MG63 (cell line): ENCODE measurements around the gene CADM1. TPM values are rescaled to one million over a fixed set of nuclear protein-coding genes. Genes with fewer than 3 reads are reported as not detected.

ENCODE experiments used
- DNase-seq: peaks from one replicate; pipeline ENCODE4 v3.0.0-alpha.2; 2020
- H3K27me3 ChIP-seq: fragments of 250-450 bp; sonication (Bioruptor Pico); 2 replicates; pipeline ENCODE4 v1.5.1; 2020; ENCODE audit warnings: mild to moderate bottlenecking, moderate library complexity
- H3K36me3 ChIP-seq: fragments of 250-450 bp; sonication (Bioruptor Pico); 2 replicates; pipeline ENCODE4 v1.5.1; 2020; ENCODE audit warnings: mild to moderate bottlenecking, moderate library complexity
- H3K4me3 ChIP-seq: fragments of 250-450 bp; sonication (Bioruptor Pico); 2 replicates; pipeline ENCODE4 v1.5.1; 2020; ENCODE audit warnings: mild to moderate bottlenecking, moderate library complexity
- H3K9me3 ChIP-seq: fragments of 250-450 bp; sonication (Bioruptor Pico); 2 replicates; pipeline ENCODE4 v1.5.1; 2020; ENCODE audit warnings: mild to moderate bottlenecking, moderate library complexity
- total RNA-seq: library from RNA; depleted of rRNA; stranded (reverse); fragments of >200 nt; shearing (Covaris generic); gene quantifications from 2 replicates; pipeline ENCODE4 v1.2.3, GENCODE V29; 2014; ENCODE audit warnings: low replicate concordance

The CADM1 gene
- total RNA-seq, 1 experiment from 2014 or later = 34.4 TPM

DNA sequence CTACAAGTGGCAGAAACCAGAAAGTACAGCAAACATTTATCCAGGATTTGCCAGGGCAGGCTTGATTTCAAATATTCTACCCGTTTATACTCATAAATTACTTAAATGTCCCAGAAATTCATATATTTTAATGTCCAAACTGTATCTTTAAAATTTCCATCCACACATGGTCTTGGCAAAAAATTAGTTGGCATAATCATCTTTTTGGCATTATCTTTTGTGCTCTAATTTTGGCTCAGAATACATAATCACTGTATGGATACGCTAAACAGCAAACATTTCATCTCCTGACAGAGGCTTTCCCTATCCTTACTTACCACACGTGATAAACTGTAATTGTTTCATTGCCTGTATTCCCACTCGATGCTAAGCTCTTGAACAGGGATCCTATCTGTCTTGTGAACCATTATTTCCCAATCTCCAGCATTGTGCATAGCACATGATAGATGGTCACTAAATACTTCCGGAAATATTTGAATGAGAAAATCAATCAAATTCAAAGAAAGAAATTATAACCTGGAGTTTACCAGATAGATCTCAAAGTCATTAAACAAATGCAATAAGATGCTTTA, 64.2 kb downstream of the CADM1 start:
- no peak overlapping the region for H3K4me3 ChIP-seq
- DNase-seq = no peak
- H3K36me3 ChIP-seq = no peaks in the 10 kb centered on the region
- H3K9me3 ChIP-seq = no peaks in the 10 kb centered on the region
- no peaks in the 10 kb centered on the region for H3K27me3 ChIP-seq

DNA sequence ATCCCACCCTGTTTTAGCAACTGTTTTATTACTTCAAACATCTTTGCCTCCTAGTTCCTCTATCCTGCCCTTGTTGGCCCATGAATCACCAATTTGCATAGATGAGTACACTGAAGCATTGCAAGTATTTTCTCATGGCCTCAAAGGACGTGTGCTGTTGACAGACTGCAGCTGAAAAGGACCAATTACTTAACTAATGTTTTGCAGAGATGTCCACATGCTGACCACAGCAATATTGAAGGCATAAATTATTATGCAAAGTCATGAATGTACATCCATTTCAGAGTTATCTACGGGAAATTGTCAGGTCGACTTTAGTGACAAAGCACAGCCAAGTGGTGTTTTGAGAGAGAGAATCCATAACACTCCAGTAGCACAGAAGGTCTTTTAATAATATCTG, 64.8 kb downstream of the CADM1 start:
- no peak for DNase-seq
- no peak overlapping the region for H3K4me3 ChIP-seq

GRCh38 chr11:115437902-115438575, 66.2 kb downstream of the CADM1 start:
- Histone ChIP-seq H3K36me3 (no peaks in the 10 kb centered on the region), H3K9me3 (no peaks in the 10 kb centered on the region), H3K27me3 (no peaks in the 10 kb centered on the region), H3K4me3 (no peak overlapping the region)
- no peak for DNase-seq

More for the DNA sequence above, 64.8 kb downstream of the CADM1 start:
- H3K9me3 ChIP-seq = no peaks in the 10 kb centered on the region
- no peaks in the 10 kb centered on the region for H3K36me3 ChIP-seq
- H3K27me3 ChIP-seq = no peaks in the 10 kb centered on the region

- H3K27me3 ChIP-seq = no peaks in the 10 kb centered on the region
- H3K36me3 ChIP-seq = no peaks in the 10 kb centered on the region; the same call in 1 of the 2 replicates
- no peak overlapping the region for H3K4me3 ChIP-seq
- no peaks in the 10 kb centered on the region for H3K9me3 ChIP-seq
- no peak for DNase-seq
These were observed 73.9 kb downstream of the CADM1 start for GRCh38 chr11:115430345-115430744.

DNA sequence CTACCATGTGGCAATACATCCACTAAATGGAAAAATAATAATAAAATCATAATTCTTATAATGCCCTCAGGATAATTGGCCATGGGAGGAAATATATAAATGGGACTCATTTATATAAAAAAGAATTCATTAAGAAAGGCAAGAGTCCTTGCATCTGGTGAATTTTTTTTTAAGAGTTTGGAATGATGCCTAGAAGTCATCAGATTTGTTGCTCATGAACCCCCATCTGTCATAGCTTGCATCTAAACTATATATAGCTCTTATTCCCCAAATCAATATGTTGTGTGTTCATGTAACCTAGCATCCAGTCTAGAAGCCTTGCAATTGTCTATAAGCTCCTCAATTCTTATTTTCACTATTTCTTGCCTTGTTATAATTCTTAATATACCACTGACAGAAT, 75.9 kb downstream of the CADM1 start:
- no peaks in the 10 kb centered on the region; the same call in 1 of the 2 replicates for H3K36me3 ChIP-seq
- no peaks in the 10 kb centered on the region for H3K27me3 ChIP-seq
- DNase-seq = no peak

DNA sequence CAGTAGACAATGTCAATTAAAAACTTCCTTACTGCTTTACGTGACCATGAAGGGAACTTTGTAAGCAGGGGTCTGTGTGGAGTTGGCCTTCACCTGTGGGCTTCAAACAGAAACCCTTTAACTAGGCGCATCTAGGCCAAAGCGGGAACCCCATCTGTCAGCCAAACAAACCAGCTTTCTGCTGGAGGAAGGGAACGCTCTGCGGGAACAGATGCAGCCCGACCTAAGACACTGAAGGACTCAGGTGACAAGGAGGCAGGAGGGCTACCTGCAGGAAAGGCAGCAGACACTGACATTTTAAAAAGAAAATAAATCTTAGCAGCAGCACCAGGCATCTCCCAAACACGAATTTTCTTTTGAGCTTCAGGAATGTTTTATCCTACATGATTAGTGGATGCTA, 78.4 kb downstream of the CADM1 start:
- H3K4me3 ChIP-seq = no peak overlapping the region
- H3K36me3 ChIP-seq = no peaks in the 10 kb centered on the region; the same call in 1 of the 2 replicates
- DNase-seq = no peak
- no peaks in the 10 kb centered on the region for H3K27me3 ChIP-seq
- H3K9me3 ChIP-seq = no peaks in the 10 kb centered on the region

More for the DNA sequence above, 75.9 kb downstream of the CADM1 start:
- Histone ChIP-seq H3K9me3 (no peaks in the 10 kb centered on the region), H3K4me3 (no peak overlapping the region)

- no peak for DNase-seq
- no peaks in the 10 kb centered on the region; the same call in 1 of the 2 replicates for H3K36me3 ChIP-seq
These were observed 79.0 kb downstream of the CADM1 start for GRCh38 chr11:115425250-115425649.

GRCh38 chr11:115423728-115424459, 80.3 kb downstream of the CADM1 start:
- DNase-seq = no peak
- H3K4me3 ChIP-seq = no peak overlapping the region
- no peaks in the 10 kb centered on the region for H3K36me3 ChIP-seq
- H3K27me3 ChIP-seq = no peaks in the 10 kb centered on the region
- no peaks in the 10 kb centered on the region for H3K9me3 ChIP-seq

More at GRCh38 chr11:115425250-115425649, 79.0 kb downstream of the CADM1 start:
- Histone ChIP-seq H3K4me3 (no peak overlapping the region), H3K27me3 (no peaks in the 10 kb centered on the region), H3K9me3 (no peaks in the 10 kb centered on the region)

DNA sequence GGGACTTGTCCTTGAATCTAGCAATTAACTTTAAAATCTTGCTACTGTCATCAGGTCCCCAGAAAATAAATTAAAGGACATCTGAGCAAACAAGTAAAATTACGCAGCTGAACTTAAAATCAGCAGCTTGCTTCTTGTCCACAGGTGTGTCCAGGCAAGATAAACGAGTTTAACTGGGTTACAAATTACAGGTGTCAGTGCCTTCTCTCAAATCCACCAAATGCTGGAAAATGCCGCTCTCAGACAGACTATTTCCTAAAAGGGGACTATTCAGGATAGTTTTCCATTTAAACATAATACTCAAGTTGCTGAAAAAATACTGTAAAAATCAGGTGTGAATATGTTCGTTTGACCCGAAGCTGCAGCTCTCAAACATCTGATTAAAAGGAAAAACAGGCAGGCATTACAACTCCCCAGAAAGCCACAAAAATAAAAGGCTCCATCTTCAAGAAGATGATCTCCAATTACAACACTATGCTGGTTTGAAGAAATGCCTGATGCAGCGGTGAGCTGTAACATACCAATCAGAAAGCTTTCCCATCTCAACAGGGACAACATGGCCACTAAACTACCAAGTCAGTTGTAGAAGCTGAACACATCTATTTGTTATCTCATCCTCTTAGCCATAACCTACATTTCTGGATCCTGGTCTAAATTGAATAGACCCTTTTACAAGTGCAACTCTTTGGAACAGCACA, 82.1 kb downstream of the CADM1 start:
- H3K9me3 ChIP-seq = no peaks in the 10 kb centered on the region
- H3K27me3 ChIP-seq = no peaks in the 10 kb centered on the region
- DNase-seq = no peak
- H3K4me3 ChIP-seq = no peak overlapping the region
- no peaks in the 10 kb centered on the region for H3K36me3 ChIP-seq

DNA sequence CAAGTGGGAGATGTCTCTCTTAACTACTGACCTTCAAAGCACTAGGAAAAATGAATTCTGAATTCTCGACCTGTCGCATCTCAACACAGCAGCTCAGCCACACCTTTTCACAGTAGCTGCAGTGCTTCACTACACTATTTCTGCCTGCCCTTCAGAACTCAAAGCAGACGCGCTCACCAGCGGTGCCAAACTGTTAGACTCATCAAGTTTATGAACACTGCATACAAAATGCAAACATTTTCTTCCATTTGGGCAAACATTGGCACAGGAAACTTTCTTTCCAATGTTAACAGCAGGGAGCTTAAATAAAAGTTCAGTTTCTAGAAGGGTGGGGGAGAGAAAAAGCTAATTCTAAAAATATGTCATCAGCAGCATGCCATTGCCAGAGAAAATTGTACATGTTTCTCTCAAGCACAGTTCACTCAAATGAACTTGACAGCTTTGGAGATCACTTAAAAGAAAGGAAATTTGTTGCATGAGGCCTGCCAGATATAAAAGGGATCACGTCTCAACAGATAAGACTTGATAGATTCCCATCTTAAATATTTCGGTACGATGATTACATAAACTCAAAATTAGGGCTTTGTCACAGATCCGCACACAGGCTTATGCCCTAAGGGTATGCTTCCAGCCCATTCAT, 82.7 kb downstream of the CADM1 start:
- H3K36me3 ChIP-seq = no peaks in the 10 kb centered on the region
- no peak overlapping the region for H3K4me3 ChIP-seq
- DNase-seq = peak; percentile 65
- H3K9me3 ChIP-seq = no peaks in the 10 kb centered on the region
- no peaks in the 10 kb centered on the region for H3K27me3 ChIP-seq

DNA sequence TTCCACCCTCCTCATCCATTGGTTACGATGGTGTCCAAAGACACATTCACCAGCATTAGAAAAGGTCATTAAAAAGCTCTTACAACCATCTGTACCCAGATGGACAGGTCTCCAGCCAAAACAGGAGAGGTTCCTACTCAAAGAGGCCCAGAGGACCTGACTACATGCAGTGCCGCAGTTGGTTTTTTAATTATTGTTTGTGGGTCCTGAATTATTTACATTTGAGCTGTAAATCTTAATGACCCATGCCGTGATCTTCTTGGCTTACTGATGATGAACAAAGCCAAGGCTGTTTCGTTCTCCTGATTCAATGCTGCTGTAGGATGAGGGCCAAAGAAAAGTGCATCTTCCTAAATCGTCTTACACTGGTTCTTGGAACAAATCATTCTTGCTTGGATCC, 83.7 kb downstream of the CADM1 start:
- Histone ChIP-seq H3K4me3 (no peak overlapping the region), H3K36me3 (no peaks in the 10 kb centered on the region), H3K9me3 (no peaks in the 10 kb centered on the region), H3K27me3 (no peaks in the 10 kb centered on the region)
- peak; percentile 49 for DNase-seq

DNA sequence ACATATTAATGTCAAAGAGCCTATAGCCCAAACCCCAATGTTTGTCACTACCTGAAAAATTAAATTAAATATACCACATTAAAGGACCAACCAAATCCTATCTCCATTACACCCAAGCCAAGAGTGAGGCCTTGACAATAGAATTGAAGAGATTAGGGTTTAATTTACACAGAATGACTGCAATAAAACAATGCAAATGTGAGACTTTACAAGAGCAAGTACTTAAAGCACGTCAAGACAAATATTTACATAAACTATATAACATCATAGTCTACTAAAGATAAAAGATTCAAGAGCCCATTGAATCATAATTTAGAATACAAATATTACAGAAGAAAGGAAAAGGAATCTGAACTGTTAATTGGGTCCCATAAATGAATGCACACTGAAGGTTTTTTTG, 85.6 kb downstream of the CADM1 start:
- H3K27me3 ChIP-seq = no peaks in the 10 kb centered on the region
- H3K9me3 ChIP-seq = no peaks in the 10 kb centered on the region
- H3K4me3 ChIP-seq = no peak overlapping the region
- no peak for DNase-seq
- H3K36me3 ChIP-seq = no peaks in the 10 kb centered on the region

DNA sequence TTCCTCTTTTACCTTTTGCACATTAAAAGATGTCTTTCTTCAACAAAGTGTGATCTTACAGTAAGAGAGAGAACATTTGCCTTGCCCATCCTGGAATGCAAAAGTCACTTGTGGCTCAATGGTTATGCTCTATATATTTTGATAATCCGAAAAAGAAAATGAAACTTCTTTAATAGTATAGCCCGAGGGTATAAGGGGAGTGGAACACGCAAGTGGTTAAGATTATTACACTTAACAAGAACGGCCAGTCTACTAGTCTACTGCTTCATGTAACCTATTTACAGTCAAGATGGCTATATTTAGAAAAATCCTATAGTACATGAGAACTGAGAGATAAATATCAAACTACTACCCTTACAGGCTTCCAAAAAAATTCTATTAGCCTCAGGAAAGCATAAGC, 86.1 kb downstream of the CADM1 start:
- H3K9me3 ChIP-seq = no peaks in the 10 kb centered on the region
- H3K36me3 ChIP-seq = no peaks in the 10 kb centered on the region
- DNase-seq = no peak
- no peaks in the 10 kb centered on the region for H3K27me3 ChIP-seq
- H3K4me3 ChIP-seq = no peak overlapping the region

DNA sequence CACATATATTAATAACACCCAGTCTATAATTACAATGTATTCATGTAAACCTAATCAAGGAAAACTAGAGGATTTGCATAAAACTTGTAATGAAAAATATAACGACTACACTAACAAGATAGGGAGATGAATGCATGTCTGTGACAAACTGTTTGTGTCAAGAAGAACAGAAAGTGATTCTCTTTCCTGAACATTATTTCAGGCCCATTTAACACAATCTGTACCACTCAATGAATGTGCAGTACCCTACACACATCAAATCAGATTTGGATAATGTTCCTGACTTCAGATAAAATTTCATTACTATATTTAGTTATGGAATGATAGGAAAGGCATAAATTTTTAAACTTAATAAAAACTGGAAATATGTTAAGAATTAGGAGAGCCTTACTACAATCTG, 93.1 kb downstream of the CADM1 start:
- H3K9me3 ChIP-seq = no peaks in the 10 kb centered on the region
- no peaks in the 10 kb centered on the region for H3K36me3 ChIP-seq
- H3K4me3 ChIP-seq = no peak overlapping the region
- no peak for DNase-seq
- H3K27me3 ChIP-seq = no peaks in the 10 kb centered on the region

GRCh38 chr11:115409691-115410220, 94.5 kb downstream of the CADM1 start:
- no peaks in the 10 kb centered on the region for H3K9me3 ChIP-seq
- no peak overlapping the region for H3K4me3 ChIP-seq
- H3K36me3 ChIP-seq = no peaks in the 10 kb centered on the region
- peak; percentile 25 for DNase-seq
- H3K27me3 ChIP-seq = no peaks in the 10 kb centered on the region

DNA sequence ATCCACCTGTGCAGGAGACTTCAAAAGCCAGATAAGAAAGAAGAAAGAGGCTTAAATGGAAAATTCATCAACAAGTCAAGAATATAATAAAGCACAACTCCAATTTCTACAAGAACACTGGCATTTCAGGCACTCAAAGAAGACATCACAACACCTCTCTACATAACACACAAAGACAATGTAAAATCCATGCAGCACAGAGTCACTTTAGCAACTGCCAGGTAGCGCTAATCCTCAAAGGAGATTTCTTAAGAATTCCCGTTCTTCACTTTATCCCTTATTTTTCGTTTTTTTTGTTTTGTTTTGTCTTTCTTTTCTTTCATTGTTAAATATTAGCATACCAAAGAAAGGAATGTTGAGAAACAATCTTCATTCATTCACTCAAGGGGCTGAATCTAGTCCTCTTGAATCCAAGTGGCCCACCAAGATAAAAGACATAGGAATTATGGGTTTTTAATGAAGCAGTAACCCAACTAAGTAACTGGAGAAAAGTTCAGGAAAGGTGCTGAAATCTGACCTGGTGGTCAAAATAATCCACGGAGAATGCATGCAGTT, 95.0 kb downstream of the CADM1 start:
- no peaks in the 10 kb centered on the region for H3K27me3 ChIP-seq

More for the DNA sequence above, 95.0 kb downstream of the CADM1 start:
- Histone ChIP-seq H3K9me3 (no peaks in the 10 kb centered on the region), H3K36me3 (no peaks in the 10 kb centered on the region), H3K4me3 (no peak overlapping the region)
- DNase-seq = no peak
